HCT116 (cell line): ENCODE data around the gene IFI16. TPM values are rescaled to one million over a fixed set of nuclear protein-coding genes. Genes with fewer than 3 reads are reported as not detected.

Experiments used
- ATAC-seq: fragments of 200-7000 bp; cut with Tn5 transposase; 2 replicates; pipeline ENCODE4 v1.9.1; 2020; ENCODE audit warnings: mild to moderate bottlenecking, moderate library complexity
- BruUV-seq: library from RNA; stranded (reverse); fragments of 400-500 nt; replicated peaks from 2 replicates; lab custom pipeline; 2021; lab: Mats Ljungman, UMichigan
- CTCF ChIA-PET: fragments of 300-600 bp; sonication (Branson Sonifier 250); formaldehyde crosslinking; loops from one replicate; lab custom pipeline; 2021; ENCODE audit warnings: antibody characterized with exemption; lab: Charles Lee
- POLR2A ChIA-PET: fragments of 300-600, 350-600 bp; sonication (Branson Sonifier 250); formaldehyde crosslinking; loops from one replicate; lab custom pipeline; 2021; ENCODE audit warnings: antibody characterized with exemption; lab: Charles Lee
- RAD21 ChIA-PET, 2 experiments: fragments of 300-600 bp; sonication (Branson Sonifier 250); formaldehyde crosslinking; loops; one replicate each; lab custom pipeline; 2023; ENCODE audit warnings: low total read pairs in 2 of 2; ENCODE audit not compliant: uncharacterized antibody in 2 of 2, unreplicated experiment in 2 of 2, low non-redundant PET in 1 of 2; lab: Charles Lee
- DNase-seq: peaks from one replicate; pipeline ENCODE4 v3.0.0-alpha.2; 2010; ENCODE audit warnings: low read depth, low spot score
- H2AFZ ChIP-seq: fragments of 200-600 bp; shearing (Covaris generic), sonication (generic); 2 replicates; pipeline ENCODE4 v1.6.1; 2017; ENCODE audit warnings: low read depth, mixed run types, mixed read lengths, antibody characterized with exemption, low read length; ENCODE audit not compliant: poor library complexity, severe bottlenecking
- H3K27ac ChIP-seq: 2 replicates; pipeline ENCODE4 v1.5.1; 2012; ENCODE audit warnings: low read depth, low read length
- H3K27me3 ChIP-seq: fragments of 200-600 bp; sonication (generic); 2 replicates; pipeline ENCODE4 v1.6.1; 2016; ENCODE audit warnings: mixed run types, low read length, mixed read lengths; ENCODE audit not compliant: insufficient read depth
- H3K36me3 ChIP-seq, 2 experiments: fragments of 200-500 bp in 1 of 2; fragments of 200-600 bp in 1 of 2; sonication (Bioruptor generic) in 1 of 2; sonication (generic) in 1 of 2; 2 replicates each; pipeline versions ENCODE4 v1.5.1 to v1.6.1; 2014 to 2016; ENCODE audit warnings: low read length in 2 of 2, inconsistent platforms in 1 of 2, mixed read lengths in 1 of 2, mixed run types in 1 of 2; ENCODE audit not compliant: insufficient read depth in 2 of 2, control insufficient read depth in 1 of 2
- H3K4me1 ChIP-seq, 2 experiments: fragments of 200-600 bp in 1 of 2; sonication (generic) in 1 of 2; 2 replicates each; pipeline versions ENCODE4 v1.5.1 to v1.6.1; 2012 to 2017; ENCODE audit warnings: low read length in 2 of 2, inconsistent platforms in 1 of 2, mild to moderate bottlenecking in 1 of 2, mixed read lengths in 1 of 2, mixed run types in 1 of 2, moderate library complexity in 1 of 2; ENCODE audit not compliant: insufficient read depth in 2 of 2, control insufficient read depth in 1 of 2
- H3K4me2 ChIP-seq: fragments of 200-600 bp; sonication (generic); 2 replicates; pipeline ENCODE4 v1.6.1; 2017; ENCODE audit warnings: mixed run types, low read length, mixed read lengths
- H3K4me3 ChIP-seq, 2 experiments: fragments of 200-600 bp in 1 of 2; sonication (generic) in 1 of 2; replicated peaks in 1 of 2; 2 replicates each; pipeline ENCODE4 v1.5.1; 2011 to 2016; ENCODE audit warnings: low read length in 2 of 2, control low read depth in 1 of 2, low read depth in 1 of 2, mild to moderate bottlenecking in 1 of 2, mixed read lengths in 1 of 2, mixed run types in 1 of 2
- H3K79me2 ChIP-seq: fragments of 200-600 bp; sonication (generic); 2 replicates; pipeline ENCODE4 v1.6.1; 2017; ENCODE audit warnings: mild to moderate bottlenecking, mixed run types, low read length, moderate library complexity, mixed read lengths; ENCODE audit not compliant: insufficient read depth
- H3K9ac ChIP-seq: fragments of 200-600 bp; sonication (generic); 2 replicates; pipeline ENCODE4 v1.6.1; 2016; ENCODE audit warnings: low read length, mixed read lengths
- H3K9me2 ChIP-seq: fragments of 200-600 bp; sonication (generic), shearing (Covaris generic); 2 replicates; pipeline ENCODE4 v1.6.1; 2017; ENCODE audit warnings: mixed run types, mild to moderate bottlenecking, moderate library complexity; ENCODE audit not compliant: insufficient read depth
- H3K9me3 ChIP-seq, 2 experiments: fragments of 200-500 bp in 1 of 2; fragments of 200-600 bp in 1 of 2; sonication (Bioruptor generic) in 1 of 2; sonication (generic) in 1 of 2; 2 replicates each; pipeline ENCODE4 v1.6.1; 2014 to 2017; ENCODE audit warnings: low read length in 2 of 2, mixed read lengths in 2 of 2, inconsistent platforms in 1 of 2, low read depth in 1 of 2, mild to moderate bottlenecking in 1 of 2, mixed run types in 1 of 2, moderate library complexity in 1 of 2; ENCODE audit not compliant: control insufficient read depth in 1 of 2, insufficient read depth in 1 of 2
- H4K20me1 ChIP-seq: fragments of 200-600 bp; sonication (generic), shearing (Covaris generic); 2 replicates; pipeline ENCODE4 v1.6.1; 2017; ENCODE audit warnings: mixed run types, mild to moderate bottlenecking, moderate library complexity; ENCODE audit not compliant: insufficient read depth
- CBX3 ChIP-seq: IDR thresholded peaks from 2 replicates; pipeline ENCODE4 v1.6.1; 2012; ENCODE audit warnings: low read depth
- EZH2 ChIP-seq: fragments of 200-600 bp; sonication (generic); IDR thresholded peaks from 2 replicates; pipeline ENCODE4 v1.6.1; 2017; ENCODE audit warnings: antibody characterized with exemption, mixed run types
- FOSL1 ChIP-seq: IDR thresholded peaks from 2 replicates; pipeline ENCODE4 v1.6.1; 2012; ENCODE audit warnings: low read depth
- JUND ChIP-seq: IDR thresholded peaks from 2 replicates; pipeline ENCODE4 v1.6.1; 2012
- SRF ChIP-seq: IDR thresholded peaks from 2 replicates; pipeline ENCODE4 v1.6.1; 2012; ENCODE audit warnings: low read depth
- ZFX ChIP-seq: fragments of 450-650 bp; IDR thresholded peaks from 2 replicates; pipeline ENCODE4 v1.6.1; 2017
- intact Hi-C: fragments of 100-400 bp; cut with micrococcal nuclease; formaldehyde crosslinking; loops from 2 replicates; pipeline ENCODE4 v1.10.0; 2022
- total RNA-seq: library from RNA; stranded (reverse); gene quantifications from one replicate; pipeline ENCODE4 v1.2.1, GENCODE V29; 2021; ENCODE audit not compliant: unreplicated experiment

Gene IFI16
- total RNA-seq, 1 experiment from 2014 or later: 1.6 TPM

- H2AFZ ChIP-seq: no peak overlapping the region
- H4K20me1 ChIP-seq: no peaks in the 10 kb centered on the region
- no peak for ATAC-seq
- H3K27me3 ChIP-seq: 0 out of 2 replicates have a peak, but pooled peaks cover 4% of the 10 kb centered on the region
- BruUV-seq: no TSS peak
- no peaks in the 10 kb centered on the region for H3K9me2 ChIP-seq
- H3K79me2 ChIP-seq: no peaks in the 10 kb centered on the region
- H3K4me3 ChIP-seq: no peak overlapping the region
- POLR2A ChIA-PET: no interaction called here
- H3K9ac ChIP-seq: no peak overlapping the region
- no peaks in the 10 kb centered on the region for H3K9me3 ChIP-seq
- TF ChIP-seq EZH2 (no peak), FOSL1 (no peak)
- H3K36me3 ChIP-seq: no peaks in the 10 kb centered on the region
- H3K4me1 ChIP-seq: no peaks in the 10 kb centered on the region
- CTCF ChIA-PET: no interaction called here
- no peak for DNase-seq
- RAD21 ChIA-PET: no interaction called here
- intact Hi-C loops: no loop called here
- H3K27ac ChIP-seq: no peak overlapping the region
- H3K4me2 ChIP-seq: no peak overlapping the region
Observed at GRCh38 chr1:159054427-159054826, 44.7 kb downstream of the IFI16 start.

- BruUV-seq: no TSS peak
- Histone ChIP-seq H3K36me3 (no peaks in the 10 kb centered on the region), H4K20me1 (no peaks in the 10 kb centered on the region), H3K27ac (no peak overlapping the region), H3K9ac (no peak overlapping the region), H3K4me3 (no peak overlapping the region), H3K9me2 (no peaks in the 10 kb centered on the region), H2AFZ (no peak overlapping the region), H3K27me3 (0 out of 2 replicates have a peak, but pooled peaks cover 4% of the 10 kb centered on the region), H3K4me1 (no peaks in the 10 kb centered on the region), H3K4me2 (no peak overlapping the region), H3K79me2 (no peaks in the 10 kb centered on the region), H3K9me3 (no peaks in the 10 kb centered on the region)
- no peak for ATAC-seq
- TF ChIP-seq SRF: no peak
- no peak for TF ChIP-seq JUND
- TF ChIP-seq CBX3: no peak
- TF ChIP-seq ZFX: no peak
- CTCF ChIA-PET: no interaction called here
- RAD21 ChIA-PET: no interaction called here
- POLR2A ChIA-PET: no interaction called here
- no peak for DNase-seq
- intact Hi-C loops: no loop called here
Observed at GRCh38 chr1:159055181-159055641, 45.5 kb downstream of the IFI16 start.
